Right atrium auricular region (tissue), 2 donors: ENCODE measurements around the gene PLA2G12A. TPM values are rescaled to one million over a fixed set of nuclear protein-coding genes. Genes with fewer than 3 reads are reported as not detected.

Experiments used
- DNase-seq: peaks from one replicate; pipeline ENCODE4 v3.0.0-alpha.2; 2019; ENCODE audit warnings: low spot score
- H3K27ac ChIP-seq, 2 donors: fragments of 200-600 bp; sonication (generic); 1 replicate in 1 of 2; 2 replicates in 1 of 2; pipeline ENCODE4 v1.5.1; 2016 to 2019
- H3K27me3 ChIP-seq, 2 donors: fragments of 200-600 bp; sonication (generic); one replicate each; pipeline versions ENCODE4 v1.5.1 to v1.6.0; 2017 to 2019
- H3K36me3 ChIP-seq: fragments of 200-600 bp; sonication (generic); one replicate; pipeline ENCODE4 v1.5.1; 2016
- H3K4me1 ChIP-seq, 2 donors: fragments of 200-600 bp; sonication (generic); one replicate each; pipeline versions ENCODE4 v1.5.1 to v1.6.0; 2017 to 2019
- H3K4me3 ChIP-seq, 2 donors: fragments of 200-600 bp; sonication (generic); 1 replicate in 1 of 2; 2 replicates in 1 of 2; pipeline ENCODE4 v1.5.1; 2017 to 2019; ENCODE audit warnings: mild to moderate bottlenecking in 1 of 2, moderate library complexity in 1 of 2
- H3K9me3 ChIP-seq, 2 donors: fragments of 200-600 bp; sonication (generic); one replicate each; pipeline ENCODE4 v1.5.1; 2019
- CTCF ChIP-seq, 2 donors: fragments of 200-600 bp; sonication (generic); IDR thresholded peaks; one replicate each; pipeline ENCODE4 v1.5.1; 2019; ENCODE audit warnings: antibody characterized with exemption in 2 of 2
- total RNA-seq, 2 donors: library from RNA; depleted of rRNA; stranded (reverse); fragments of >200 nt; gene quantifications; one replicate each; pipeline ENCODE4 v1.1.0, GENCODE V29; 2016

Gene PLA2G12A
- total RNA-seq, 2 donors from 2014 or later, result 52.1 to 56.4 TPM

DNA sequence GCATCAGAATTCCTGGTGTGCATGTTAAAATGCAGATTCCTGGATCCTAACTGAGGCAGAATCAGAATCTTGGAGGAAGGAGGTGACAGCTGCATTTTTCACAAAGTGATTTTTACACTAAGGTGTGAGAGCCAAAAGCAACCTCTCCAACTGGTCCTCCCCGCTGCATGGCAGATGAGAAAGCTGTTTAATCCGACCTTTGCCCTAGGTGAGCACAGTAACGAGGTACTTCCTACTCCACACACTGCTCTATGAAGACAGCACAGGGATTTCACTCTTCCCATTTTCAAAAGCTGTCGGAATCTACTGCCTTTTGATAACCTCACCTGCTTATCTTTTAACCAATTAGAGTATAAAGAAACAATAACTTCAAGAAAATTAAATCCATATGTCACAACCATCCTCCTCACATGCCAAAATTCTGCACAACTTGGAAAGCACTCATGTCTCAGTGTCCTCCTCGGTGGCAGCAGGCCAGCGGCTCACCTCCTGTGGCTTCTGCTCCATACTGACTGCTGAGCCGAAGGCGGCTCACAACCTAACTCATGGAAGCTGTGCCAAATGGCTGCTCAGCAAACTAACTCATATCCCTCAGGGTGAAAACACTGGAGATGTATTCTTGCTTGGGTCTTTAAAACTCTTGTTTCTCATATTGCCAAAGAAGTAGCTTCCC lies 30.2 kb downstream of the PLA2G12A start:
- H3K4me1 ChIP-seq, result peaks cover 0 to 26% of the 10 kb centered on the region in 2 donors
- DNase-seq, result no peak
- TF ChIP-seq CTCF (IDR thresholded peaks at IDR 0.05), result no peak
- peaks cover 5% of the 10 kb centered on the region for H3K36me3 ChIP-seq
- no peak overlapping the region for H3K27ac ChIP-seq
- no peak overlapping the region for H3K4me3 ChIP-seq
- H3K27me3 ChIP-seq, result no peaks in the 10 kb centered on the region
- no peaks in the 10 kb centered on the region for H3K9me3 ChIP-seq

DNA sequence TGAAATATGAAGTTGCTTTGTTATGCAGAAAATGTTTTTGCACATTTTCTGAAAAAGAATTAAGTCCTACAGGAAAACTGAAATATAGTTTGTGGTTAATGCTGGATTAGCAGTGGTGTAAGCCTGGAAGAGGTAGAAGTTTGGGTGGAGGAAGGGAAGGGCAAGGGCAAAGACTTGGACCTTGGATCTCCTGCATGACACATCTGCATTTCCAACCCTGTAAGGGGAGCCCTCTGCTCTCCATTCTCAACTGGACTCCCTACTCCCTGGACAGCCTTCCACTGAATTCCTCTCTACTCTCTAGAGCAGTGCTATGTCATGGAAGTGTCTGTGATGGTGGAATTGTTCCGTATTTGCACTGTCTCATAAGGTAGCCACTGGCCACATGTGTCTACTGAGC lies 31.2 kb downstream of the PLA2G12A start:
- Histone ChIP-seq H3K4me1 (peaks cover 0 to 21% of the 10 kb centered on the region in 2 donors), H3K27ac (no peak overlapping the region), H3K9me3 (no peaks in the 10 kb centered on the region), H3K27me3 (no peaks in the 10 kb centered on the region), H3K4me3 (no peak overlapping the region), H3K36me3 (peaks cover 10% of the 10 kb centered on the region)
- no peak for TF ChIP-seq CTCF (IDR thresholded peaks at IDR 0.05)
- no peak for DNase-seq

DNA sequence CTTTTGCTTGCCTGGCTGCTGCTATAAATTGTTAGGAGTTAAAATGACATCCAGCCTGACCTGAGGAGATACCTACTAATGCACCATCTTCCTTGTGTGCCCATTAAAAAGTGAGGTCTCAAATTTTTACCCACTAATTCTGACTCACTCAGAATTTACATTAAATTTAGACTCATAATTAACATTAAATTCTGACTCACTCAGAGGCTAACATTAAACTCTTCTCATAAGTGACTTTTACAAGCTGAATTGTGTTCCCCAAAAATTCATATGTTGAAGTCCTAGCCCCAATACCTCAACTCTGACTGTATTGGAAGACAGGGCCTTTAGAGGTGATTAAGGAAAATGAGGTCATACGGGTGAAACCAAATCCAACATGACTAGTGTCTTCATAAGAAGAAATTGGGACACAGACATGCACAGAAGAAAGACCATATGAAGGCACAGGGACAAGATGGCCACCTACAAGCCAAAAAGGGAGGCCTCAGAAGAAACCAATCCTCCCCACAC lies 38.4 kb downstream of the PLA2G12A start:
- DNase-seq, result no peak
- Histone ChIP-seq H3K9me3 (no peaks in the 10 kb centered on the region), H3K27ac (no peak overlapping the region), H3K4me3 (no peak overlapping the region), H3K4me1 (no peaks in the 10 kb centered on the region), H3K27me3 (no peaks in the 10 kb centered on the region), H3K36me3 (peaks cover 40% of the 10 kb centered on the region)
- no peak for TF ChIP-seq CTCF (IDR thresholded peaks at IDR 0.05)

DNA sequence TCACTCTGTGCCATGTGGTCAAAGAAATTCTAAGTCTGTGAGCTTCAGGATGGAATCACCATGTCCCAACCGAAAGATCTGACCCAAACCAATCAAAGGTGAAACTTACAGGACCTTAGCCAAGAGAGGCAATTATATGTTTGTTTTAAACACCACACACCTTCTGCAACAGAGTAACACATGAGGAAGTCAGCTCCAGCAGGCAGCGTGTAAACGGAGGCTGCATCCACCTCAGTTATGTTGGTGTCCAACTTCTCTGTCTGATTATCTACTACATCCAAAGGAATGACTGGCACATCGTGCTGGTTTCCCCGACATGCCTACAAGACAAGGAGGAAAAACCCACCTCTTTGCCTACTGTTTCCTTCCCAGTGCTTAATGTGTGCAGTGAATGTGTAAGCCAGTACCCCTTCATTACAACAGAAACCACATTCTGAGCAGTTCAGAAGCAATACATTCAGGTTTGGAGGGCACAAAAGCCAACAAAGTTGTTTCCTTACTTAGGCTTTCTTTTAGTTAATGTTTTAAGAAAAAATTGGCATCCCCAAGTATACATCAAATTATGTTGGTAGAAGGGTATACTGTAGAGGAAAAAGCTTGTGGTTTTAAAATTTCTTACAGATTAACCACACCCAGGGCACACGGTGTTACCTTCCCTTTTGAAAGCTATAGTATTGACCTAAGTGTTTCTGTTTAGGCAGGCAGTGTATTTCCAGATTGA lies 39.0 kb downstream of the PLA2G12A start:
- Histone ChIP-seq H3K36me3 (peaks cover 41% of the 10 kb centered on the region), H3K27ac (no peak overlapping the region), H3K4me1 (no peaks in the 10 kb centered on the region), H3K9me3 (no peaks in the 10 kb centered on the region), H3K27me3 (no peaks in the 10 kb centered on the region), H3K4me3 (no peak overlapping the region)
- no peak for TF ChIP-seq CTCF (IDR thresholded peaks at IDR 0.05)
- DNase-seq, result no peak

DNA sequence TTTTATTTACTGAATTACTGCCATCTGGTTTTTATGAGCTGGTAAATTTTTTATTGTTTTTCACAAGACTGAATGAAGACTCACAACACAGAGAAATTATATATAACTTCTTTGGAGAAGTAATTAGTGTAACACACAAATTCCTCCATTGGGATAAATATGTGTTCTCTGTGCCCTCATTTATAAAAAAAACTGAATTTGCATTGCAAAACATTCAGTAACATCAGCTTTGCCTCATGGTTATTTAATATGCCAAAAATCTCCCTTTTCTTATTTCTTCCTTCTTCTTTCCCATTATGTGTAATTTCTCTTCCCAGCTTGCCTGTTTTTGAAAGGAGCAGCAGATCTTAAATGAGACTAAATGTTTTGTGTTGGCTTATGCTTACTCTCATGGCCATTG lies 45.1 kb downstream of the PLA2G12A start:
- Histone ChIP-seq H3K4me3 (no peak overlapping the region), H3K4me1 (no peaks in the 10 kb centered on the region), H3K36me3 (peaks cover 25% of the 10 kb centered on the region), H3K9me3 (no peaks in the 10 kb centered on the region), H3K27me3 (no peaks in the 10 kb centered on the region), H3K27ac (no peak overlapping the region)
- no peak for TF ChIP-seq CTCF (IDR thresholded peaks at IDR 0.05)
- no peak for DNase-seq
